DMS153 (cell line): Measurements from ENCODE around the gene CD164L2.
"Not testable (repeated sequence)": the region's sequence is repeated elsewhere in the genome, so short reads cannot be mapped to it uniquely, and the experiment has no call there.

Experiments used
- DNase-seq: peaks from one replicate; lab custom pipeline; 2025; lab: John Stamatoyannopoulos, UW

The CD164L2 gene

GRCh38 chr1:27384797-27385196 is 1.7 kb upstream of the CD164L2 start:
- not testable (repeated sequence) for DNase-seq

GRCh38 chr1:27383661-27384060 is 528 bp upstream of the CD164L2 start:
- DNase-seq, result no peak

- no peak for DNase-seq
These were observed 967 bp downstream of the CD164L2 start for GRCh38 chr1:27381969-27382762.

GRCh38 chr1:27380766-27381733 is 2.1 kb downstream of the CD164L2 start:
- no peak for DNase-seq

- no peak for DNase-seq
These were observed 2.9 kb downstream of the CD164L2 start for GRCh38 chr1:27380224-27380623.

GRCh38 chr1:27379564-27380122 is 3.5 kb downstream of the CD164L2 start:
- DNase-seq, result no peak

GRCh38 chr1:27377760-27378495 is 5.2 kb downstream of the CD164L2 start:
- no peak for DNase-seq

GRCh38 chr1:27374362-27375086 is 8.6 kb downstream of the CD164L2 start, which contains the start of gene FCN3:
TSS of gene FCN3 (minus strand) at chr1:27374824. CDS start at chr1:27374818, 6 bp downstream.
- no peak for DNase-seq

GRCh38 chr1:27372808-27373690 is 10.1 kb downstream of the CD164L2 start:
- no peak for DNase-seq

- DNase-seq, result no peak
These were observed 10.9 kb downstream of the CD164L2 start for GRCh38 chr1:27372022-27372807.

- DNase-seq, result no peak
These were observed 14.1 kb downstream of the CD164L2 start for GRCh38 chr1:27368869-27369582.

GRCh38 chr1:27367160-27367650 is 15.9 kb downstream of the CD164L2 start:
- DNase-seq, result no peak

GRCh38 chr1:27366411-27367159 is 16.5 kb downstream of the CD164L2 start, which contains the start of gene MAP3K6:
TSS of gene MAP3K6 (minus strand) at chr1:27366961. CDS start at chr1:27366597, 364 bp downstream.
- peak; percentile 79 for DNase-seq

- DNase-seq, result peak; percentile 75
These were observed 17.1 kb downstream of the CD164L2 start for GRCh38 chr1:27366113-27366410.

- peak; percentile 86 for DNase-seq
These were observed 17.6 kb downstream of the CD164L2 start for GRCh38 chr1:27365372-27366112.

- DNase-seq, result no peak
These were observed 18.3 kb downstream of the CD164L2 start for GRCh38 chr1:27364696-27365371.
